ENCODE measurements around the gene KRT7. TPM values are rescaled to one million over a fixed set of nuclear protein-coding genes. Genes with fewer than 3 reads are reported as not detected.

KRT7 gene
- total and polyA plus RNA-seq, 2 donors (not counting 3 experiments of a cell fraction or from before 2014, with no cell fraction given) = 120 to 293 TPM

DNA sequence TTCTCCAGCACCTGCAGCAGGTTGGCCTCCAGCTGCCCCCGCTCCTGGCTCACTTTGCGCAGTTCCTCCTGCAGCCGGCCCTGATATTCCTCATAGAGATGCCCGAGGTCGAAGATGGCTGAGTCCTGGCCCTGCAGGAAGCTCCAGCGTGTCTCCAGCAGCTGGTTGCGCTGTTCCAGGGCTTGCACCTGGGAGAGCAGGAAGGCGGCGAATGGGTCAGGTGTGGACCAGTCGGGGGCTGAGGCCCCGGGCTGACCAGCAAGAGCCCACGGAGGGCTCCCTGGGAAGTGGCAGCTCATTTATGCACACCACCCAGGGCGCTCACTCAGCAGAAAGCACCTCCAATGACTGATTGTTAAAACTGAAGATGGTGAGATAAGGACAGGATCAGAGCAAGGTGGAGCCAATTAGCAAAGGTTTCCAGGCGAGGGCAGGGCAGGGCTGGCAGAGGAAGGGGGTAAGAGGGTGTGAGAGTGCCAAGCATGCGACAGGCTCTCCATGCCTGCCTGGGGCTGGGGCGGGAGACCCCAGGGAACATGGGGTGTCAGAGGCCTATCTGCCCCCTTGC is 47.6 kb upstream of the KRT7 start:
- Histone ChIP-seq H3K4me3 (replicated peaks in 1 of 3; ENCODE audit: insufficient read depth in 1 of 3, low read depth in 1 of 3, low read length in 3 of 3) (no peak overlapping the region), H3K79me2 (ENCODE audit: control insufficient read depth, insufficient read depth, low read length) (no peaks in the 10 kb centered on the region), H2AFZ (ENCODE audit: low read depth, low read length) (no peak overlapping the region), H3K4me1 (ENCODE audit: control insufficient read depth, extremely low read depth, insufficient read depth, low read length) (peaks cover 59% of the 10 kb centered on the region), H3K9me1 (replicated peaks; ENCODE audit: control insufficient read depth, extremely low read depth, insufficient read depth, low read length) (no peaks in the 10 kb centered on the region), H3K36me3 (ENCODE audit: control insufficient read depth in 2 of 2, extremely low read depth in 1 of 2, insufficient read depth in 2 of 2, low read length in 2 of 2) (no peaks in the 10 kb centered on the region), H4K20me1 (replicated peaks; ENCODE audit: control insufficient read depth, extremely low read depth, insufficient read depth, low read length) (no peaks in the 10 kb centered on the region), H3K27ac (ENCODE audit: insufficient read depth, low read depth, low read length) (peak overlapping the region; percentile 79), H3K9me3 (replicated peaks; ENCODE audit: control insufficient read depth, insufficient read depth, low read length) (no peaks in the 10 kb centered on the region), H3K4me2 (ENCODE audit: insufficient read depth, low read length) (no peak overlapping the region), H3K9ac (replicated peaks; ENCODE audit: extremely low read depth, insufficient read depth, low read length) (peak overlapping the region; percentile 36), H3K27me3 (ENCODE audit: control insufficient read depth in 2 of 2, insufficient read depth in 2 of 2, low read length in 2 of 2) (no peaks in the 10 kb centered on the region)
- ChIA-PET CTCF (interaction anchor here (0.6 to 12.0 kb wide), 11 partner anchors 9 to 1314 kb away, joined by 3 to 138 read pairs (median 4); partner anchors contain the start of gene MAP3K12), POLR2A (interaction anchor here (1.2 kb wide), 1 partner anchor 10 kb away, joined by 5 read pairs; no protein-coding TSS in a partner anchor)
- FAIRE-seq (peak; percentile 55), DNase-seq (ENCODE audit: low read depth, low spot score) (no peak)
- no TSS peak for BruUV-seq (replicated peaks)
- intact Hi-C loops (cut with micrococcal nuclease) (no loop called here), dilution Hi-C loops (cut with MboI; ENCODE audit: extremely low pct_ligation_motif_present, low sequenced_read_pairs) (no loop called here)
- no peak for TF ChIP-seq MYC (IDR thresholded peaks at IDR 0.05; ENCODE audit: low read depth, low read length)
- TF ChIP-seq, protein P1, sequence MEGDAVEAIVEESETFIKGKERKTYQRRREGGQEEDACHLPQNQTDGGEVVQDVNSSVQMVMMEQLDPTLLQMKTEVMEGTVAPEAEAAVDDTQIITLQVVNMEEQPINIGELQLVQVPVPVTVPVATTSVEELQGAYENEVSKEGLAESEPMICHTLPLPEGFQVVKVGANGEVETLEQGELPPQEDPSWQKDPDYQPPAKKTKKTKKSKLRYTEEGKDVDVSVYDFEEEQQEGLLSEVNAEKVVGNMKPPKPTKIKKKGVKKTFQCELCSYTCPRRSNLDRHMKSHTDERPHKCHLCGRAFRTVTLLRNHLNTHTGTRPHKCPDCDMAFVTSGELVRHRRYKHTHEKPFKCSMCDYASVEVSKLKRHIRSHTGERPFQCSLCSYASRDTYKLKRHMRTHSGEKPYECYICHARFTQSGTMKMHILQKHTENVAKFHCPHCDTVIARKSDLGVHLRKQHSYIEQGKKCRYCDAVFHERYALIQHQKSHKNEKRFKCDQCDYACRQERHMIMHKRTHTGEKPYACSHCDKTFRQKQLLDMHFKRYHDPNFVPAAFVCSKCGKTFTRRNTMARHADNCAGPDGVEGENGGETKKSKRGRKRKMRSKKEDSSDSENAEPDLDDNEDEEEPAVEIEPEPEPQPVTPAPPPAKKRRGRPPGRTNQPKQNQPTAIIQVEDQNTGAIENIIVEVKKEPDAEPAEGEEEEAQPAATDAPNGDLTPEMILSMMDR (IDR thresholded peaks at IDR 0.05; ENCODE audit: extremely low read depth in 1 of 2, insufficient read depth in 1 of 2, low read depth in 1 of 2, low read length in 2 of 2) = no peak
- no peak for TF ChIP-seq GATA2 (IDR thresholded peaks at IDR 0.05; ENCODE audit: insufficient read depth, insufficient read length, low read depth, low read length)
